Keratinocyte (primary cell): ENCODE measurements around the gene PUDP. TPM values are rescaled to one million over a fixed set of nuclear protein-coding genes. Genes with fewer than 3 reads are reported as not detected.

ENCODE experiments used
- DNase-seq: peaks from one replicate; pipeline ENCODE4 v3.0.0-alpha.2; 2011; ENCODE audit warnings: low read depth, missing footprints, low spot score
- FAIRE-seq: peaks from 2 replicates; lab custom pipeline; 2011; peaks lifted over from hg19 to GRCh38; lab: Jason Lieb, UNC
- H2AFZ ChIP-seq: 2 replicates; pipeline ENCODE4 v1.6.0; 2012; ENCODE audit warnings: low read length, control low read depth, inconsistent platforms; ENCODE audit not compliant: control insufficient read depth
- H3K27ac ChIP-seq: 2 replicates; pipeline ENCODE4 v1.5.1; 2011; ENCODE audit warnings: low read length; ENCODE audit not compliant: control insufficient read depth, insufficient read depth
- H3K27me3 ChIP-seq: 3 replicates; pipeline ENCODE4 v1.6.0; 2011; ENCODE audit warnings: low read length; ENCODE audit not compliant: control insufficient read depth, insufficient read depth; ENCODE audit errors: extremely low read depth
- H3K36me3 ChIP-seq, 2 experiments: 2 replicates in 1 of 2; 3 replicates in 1 of 2; pipeline ENCODE4 v1.5.1; 2011; ENCODE audit warnings: low read length in 2 of 2, mild to moderate bottlenecking in 1 of 2; ENCODE audit not compliant: control insufficient read depth in 2 of 2, insufficient read depth in 2 of 2; ENCODE audit errors: extremely low read depth in 1 of 2
- H3K4me1 ChIP-seq: 3 replicates; pipeline ENCODE4 v1.5.1; 2011; ENCODE audit warnings: low read length; ENCODE audit not compliant: control insufficient read depth, insufficient read depth; ENCODE audit errors: extremely low read depth
- H3K4me2 ChIP-seq: 3 replicates; pipeline ENCODE4 v1.6.0; 2011; ENCODE audit warnings: low read depth, low read length; ENCODE audit not compliant: control insufficient read depth, insufficient read depth; ENCODE audit errors: extremely low read depth
- H3K4me3 ChIP-seq, 3 experiments: fragments of 200-600 bp in 1 of 3; sonication (generic) in 1 of 3; 2 replicates in 2 of 3; 3 replicates in 1 of 3; pipeline ENCODE4 v1.5.1; 2011 to 2016; ENCODE audit warnings: low read length in 3 of 3, mild to moderate bottlenecking in 3 of 3, control low read depth in 2 of 3, inconsistent platforms in 1 of 3, low read depth in 1 of 3, mixed read lengths in 1 of 3, mixed run types in 1 of 3, moderate library complexity in 1 of 3; ENCODE audit not compliant: control insufficient read depth in 2 of 3, insufficient read depth in 2 of 3; ENCODE audit errors: extremely low read depth in 1 of 3
- H3K79me2 ChIP-seq: 2 replicates; pipeline ENCODE4 v1.6.0; 2012; ENCODE audit warnings: low read length; ENCODE audit not compliant: control insufficient read depth, insufficient read depth
- H3K9ac ChIP-seq: 3 replicates; pipeline ENCODE4 v1.6.0; 2011; ENCODE audit warnings: low read length; ENCODE audit not compliant: control insufficient read depth, insufficient read depth; ENCODE audit errors: extremely low read depth
- H3K9me1 ChIP-seq: 3 replicates; pipeline ENCODE4 v1.6.0; 2011; ENCODE audit warnings: low read length; ENCODE audit not compliant: control insufficient read depth, insufficient read depth; ENCODE audit errors: extremely low read depth
- H3K9me3 ChIP-seq: 2 replicates; pipeline ENCODE4 v1.5.1; 2012; ENCODE audit warnings: low read depth, low read length; ENCODE audit not compliant: control insufficient read depth
- H4K20me1 ChIP-seq: 3 replicates; pipeline ENCODE4 v1.6.0; 2011; ENCODE audit warnings: low read length; ENCODE audit not compliant: control insufficient read depth, insufficient read depth; ENCODE audit errors: extremely low read depth
- CTCF ChIP-seq, 3 experiments: IDR thresholded peaks in 1 of 3; conservative IDR thresholded peaks in 1 of 3; optimal IDR thresholded peaks in 1 of 3; 2 replicates in 2 of 3; 3 replicates in 1 of 3; pipeline versions ENCODE3 to v1.5.1; 2011; ENCODE audit warnings: low read length in 3 of 3, mild to moderate bottlenecking in 3 of 3, moderate library complexity in 2 of 3, control low read depth in 1 of 3, inconsistent platforms in 1 of 3; ENCODE audit not compliant: insufficient read depth in 2 of 3; ENCODE audit errors: extremely low read depth in 1 of 3
- EZH2 ChIP-seq: IDR thresholded peaks from one replicate; pipeline ENCODE4 v1.6.1; 2012; ENCODE audit warnings: inconsistent platforms, mild to moderate bottlenecking, low read length, moderate library complexity
- dilution Hi-C: fragments of 300-500 bp; cut with MboI; formaldehyde crosslinking; loops from one replicate; pipeline ENCODE4 v1.7.0; 2020; ENCODE audit warnings: low sequenced_read_pairs; ENCODE audit not compliant: extremely low pct_ligation_motif_present
- polyA plus RNA-seq, 5 experiments: library from polyadenylated mRNA; depleted of rRNA in 3 of 5; stranded (reverse) in 3 of 5; stranded (forward) in 1 of 5; unstranded in 1 of 5; fragments of >200 nt; gene quantifications; 1 replicate in 1 of 5; 2 replicates in 3 of 5; 3 replicates in 1 of 5; pipeline versions ENCODE4 v1.2.1 to v1.2.3, GENCODE V29; 2011 to 2012; ENCODE audit warnings: missing spikeins in 2 of 5, low read depth in 1 of 5, low replicate concordance in 1 of 5

Gene PUDP
- polyA plus RNA-seq, 1 donor (not counting 4 experiments of a cell fraction or from before 2014, with no cell fraction given): 48.0 TPM

GRCh38 chrX:7120878-7121219 is 27.1 kb downstream of the PUDP start:
- Histone ChIP-seq H3K4me2 (peak overlapping the region; percentile 16), H4K20me1 (peaks cover 11% of the 10 kb centered on the region), H3K4me3 (no peak overlapping the region), H3K36me3 (peaks cover 0 to 1% of the 10 kb centered on the region in 2 experiments), H3K9me3 (no peaks in the 10 kb centered on the region), H2AFZ (no peak overlapping the region), H3K79me2 (peaks cover 47% of the 10 kb centered on the region), H3K27me3 (no peaks in the 10 kb centered on the region), H3K9ac (no peak overlapping the region), H3K9me1 (peaks cover 3% of the 10 kb centered on the region), H3K4me1 (peaks cover 11% of the 10 kb centered on the region), H3K27ac (no peak overlapping the region)
- DNase-seq (no peak), FAIRE-seq (no peak)
- dilution Hi-C loops: no loop called here
- TF ChIP-seq EZH2 (no peak), CTCF (optimal IDR thresholded peaks at IDR 0.05 in 1 of 3, IDR thresholded peaks at IDR 0.05 in 1 of 3, conservative IDR thresholded peaks at IDR 0.05 in 1 of 3; ENCODE audit: extremely low read depth in 1 of 3, insufficient read depth in 2 of 3, low read length in 3 of 3) (no peak)

- no peak for TF ChIP-seq EZH2
- no peak for TF ChIP-seq CTCF (optimal IDR thresholded peaks at IDR 0.05 in 1 of 3, IDR thresholded peaks at IDR 0.05 in 1 of 3, conservative IDR thresholded peaks at IDR 0.05 in 1 of 3; ENCODE audit: extremely low read depth in 1 of 3, insufficient read depth in 2 of 3, low read length in 3 of 3)
- peaks cover 11% of the 10 kb centered on the region for H4K20me1 ChIP-seq
- dilution Hi-C loops: no loop called here
- H3K9me3 ChIP-seq: no peaks in the 10 kb centered on the region
- peaks cover 3% of the 10 kb centered on the region for H3K9me1 ChIP-seq
- H3K4me2 ChIP-seq: no peak overlapping the region
- peaks cover 45% of the 10 kb centered on the region for H3K79me2 ChIP-seq
- H3K36me3 ChIP-seq: peaks cover 0 to 1% of the 10 kb centered on the region in 2 experiments
- DNase-seq: no peak
- FAIRE-seq: no peak
- no peak overlapping the region for H3K27ac ChIP-seq
- no peak overlapping the region for H3K4me3 ChIP-seq
- H2AFZ ChIP-seq: no peak overlapping the region
- H3K4me1 ChIP-seq: peaks cover 11% of the 10 kb centered on the region
- H3K9ac ChIP-seq: no peak overlapping the region
- no peaks in the 10 kb centered on the region for H3K27me3 ChIP-seq
Measured at GRCh38 chrX:7119950-7120877, 27.7 kb downstream of the PUDP start.
